ENCODE results near the gene ARHGEF7. TPM values are rescaled to one million over a fixed set of nuclear protein-coding genes. Genes with fewer than 3 reads are reported as not detected.
"Not testable (repeated sequence)": the region's sequence is repeated elsewhere in the genome, so short reads cannot be mapped to it uniquely, and the experiment has no call there.

Gene ARHGEF7
- total RNA-seq, 4 donors from 2014 or later = 42.8 to 125 (median 61.1) TPM

GRCh38 chr13:111252446-111253364 is 137.6 kb downstream of the ARHGEF7 start:
- no peak overlapping the region for H3K4me3 ChIP-seq (ENCODE audit: low read depth, poor library complexity, severe bottlenecking)
- intact Hi-C loops (cut with DNase I; ENCODE audit: low total_unique reads) = no loop called here
- DNase-seq (ENCODE audit: low spot score in 2 of 2) = no peak
- TF ChIP-seq, protein P1, sequence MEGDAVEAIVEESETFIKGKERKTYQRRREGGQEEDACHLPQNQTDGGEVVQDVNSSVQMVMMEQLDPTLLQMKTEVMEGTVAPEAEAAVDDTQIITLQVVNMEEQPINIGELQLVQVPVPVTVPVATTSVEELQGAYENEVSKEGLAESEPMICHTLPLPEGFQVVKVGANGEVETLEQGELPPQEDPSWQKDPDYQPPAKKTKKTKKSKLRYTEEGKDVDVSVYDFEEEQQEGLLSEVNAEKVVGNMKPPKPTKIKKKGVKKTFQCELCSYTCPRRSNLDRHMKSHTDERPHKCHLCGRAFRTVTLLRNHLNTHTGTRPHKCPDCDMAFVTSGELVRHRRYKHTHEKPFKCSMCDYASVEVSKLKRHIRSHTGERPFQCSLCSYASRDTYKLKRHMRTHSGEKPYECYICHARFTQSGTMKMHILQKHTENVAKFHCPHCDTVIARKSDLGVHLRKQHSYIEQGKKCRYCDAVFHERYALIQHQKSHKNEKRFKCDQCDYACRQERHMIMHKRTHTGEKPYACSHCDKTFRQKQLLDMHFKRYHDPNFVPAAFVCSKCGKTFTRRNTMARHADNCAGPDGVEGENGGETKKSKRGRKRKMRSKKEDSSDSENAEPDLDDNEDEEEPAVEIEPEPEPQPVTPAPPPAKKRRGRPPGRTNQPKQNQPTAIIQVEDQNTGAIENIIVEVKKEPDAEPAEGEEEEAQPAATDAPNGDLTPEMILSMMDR (IDR thresholded peaks at IDR 0.05) = no peak
- no peak for TF ChIP-seq POLR2A (IDR thresholded peaks at IDR 0.05)
- WGBS, 2 donors = 59 to 70% methylated on average over 6 of the region's 6 CpGs

DNA sequence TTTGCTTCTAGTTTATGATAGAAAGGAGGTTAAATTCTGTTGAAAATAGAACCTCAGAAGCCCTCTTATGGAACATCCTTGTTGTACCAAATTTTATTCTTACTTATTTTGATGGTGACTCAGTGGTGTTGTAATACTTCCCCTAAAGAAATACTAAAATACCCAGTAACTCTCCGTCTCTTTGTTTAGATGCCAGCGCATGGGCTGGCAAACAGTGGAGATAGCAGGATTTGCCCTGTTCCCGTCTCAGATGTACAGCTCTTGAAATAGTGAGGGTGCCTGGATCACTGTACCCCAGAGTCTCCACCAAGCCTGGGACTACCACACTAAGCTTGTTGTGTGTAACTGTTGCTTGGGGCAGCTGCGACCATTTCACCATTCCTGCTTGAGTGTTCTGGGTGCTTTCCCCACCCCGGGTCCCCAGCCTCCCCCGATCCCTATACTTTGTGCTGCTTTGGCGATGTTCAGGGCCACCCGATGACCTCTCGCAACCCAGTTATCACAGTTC is 138.3 kb downstream of the ARHGEF7 start:
- intact Hi-C loops (cut with DNase I; ENCODE audit: low total_unique reads) = no loop called here
- TF ChIP-seq, protein P1 (IDR thresholded peaks at IDR 0.05) = no peak
- no peak for TF ChIP-seq POLR2A (IDR thresholded peaks at IDR 0.05)
- DNase-seq (ENCODE audit: low spot score in 2 of 2) = no peak
- 95% methylated on average over 9 of the region's 9 CpGs for WGBS, 2 donors
- H3K4me3 ChIP-seq (ENCODE audit: low read depth, poor library complexity, severe bottlenecking) = no peak overlapping the region

- intact Hi-C loops (cut with DNase I; ENCODE audit: low total_unique reads) = no loop called here
- no peak overlapping the region for H3K4me3 ChIP-seq (ENCODE audit: low read depth, poor library complexity, severe bottlenecking)
- 87 to 94% methylated on average over 10 of the region's 10 CpGs for WGBS, 2 donors
- TF ChIP-seq POLR2A (IDR thresholded peaks at IDR 0.05) = no peak
- TF ChIP-seq, protein P1 (IDR thresholded peaks at IDR 0.05) = no peak
- DNase-seq (ENCODE audit: low spot score in 2 of 2) = no peak
These were observed 140.2 kb downstream of the ARHGEF7 start for GRCh38 chr13:111255228-111255790.

DNA sequence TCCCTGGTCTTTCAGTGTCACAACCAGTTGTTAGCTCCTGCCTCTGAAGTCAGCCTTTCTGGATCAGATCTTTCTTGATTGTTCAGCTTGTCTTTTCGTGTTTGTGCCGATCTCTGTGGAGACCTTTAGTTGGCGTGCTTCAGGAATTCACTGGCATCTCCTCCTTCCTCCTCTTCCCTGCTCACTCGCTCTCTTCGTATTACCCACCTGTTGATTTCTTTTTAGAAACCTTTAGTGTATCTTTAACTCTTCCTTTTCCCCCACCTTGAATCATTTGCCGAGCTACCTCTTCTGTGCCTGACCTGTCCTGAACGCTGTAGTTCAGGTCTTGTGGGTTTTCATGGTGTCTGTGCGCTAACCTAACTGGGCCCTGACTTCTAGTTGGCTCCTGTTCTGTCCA is 141.3 kb downstream of the ARHGEF7 start:
- TF ChIP-seq, protein P1 (IDR thresholded peaks at IDR 0.05) = no peak
- TF ChIP-seq POLR2A (IDR thresholded peaks at IDR 0.05) = no peak
- H3K4me3 ChIP-seq (ENCODE audit: low read depth, poor library complexity, severe bottlenecking) = no peak overlapping the region
- intact Hi-C loops (cut with DNase I; ENCODE audit: low total_unique reads) = no loop called here
- 92 to 96% methylated on average over 8 of the region's 8 CpGs for WGBS, 2 donors
- DNase-seq (ENCODE audit: low spot score in 2 of 2) = no peak

DNA sequence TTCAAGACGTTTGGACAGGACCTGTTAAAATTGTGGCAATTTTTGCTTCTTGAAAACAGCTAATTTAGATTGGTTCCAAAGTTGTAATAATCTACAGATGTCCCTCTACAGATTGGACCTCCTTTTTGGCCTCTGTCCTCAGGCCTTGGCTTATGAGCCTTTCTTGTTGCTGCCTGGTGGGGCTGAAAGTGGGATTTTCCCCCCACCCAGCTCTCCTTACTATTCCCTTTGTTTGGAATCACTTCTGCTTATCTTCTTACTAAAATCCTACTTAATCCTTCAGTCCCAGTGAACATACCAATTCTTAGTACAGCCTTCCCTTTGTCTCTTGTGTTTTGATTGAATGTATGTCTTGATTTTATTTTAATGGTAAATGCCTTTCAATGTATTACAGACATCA is 141.8 kb downstream of the ARHGEF7 start:
- H3K4me3 ChIP-seq (ENCODE audit: low read depth, poor library complexity, severe bottlenecking) = no peak overlapping the region
- intact Hi-C loops (cut with DNase I; ENCODE audit: low total_unique reads) = no loop called here
- 64 to 65% methylated on average over 1 of the region's 1 CpG for WGBS, 2 donors
- TF ChIP-seq POLR2A (IDR thresholded peaks at IDR 0.05) = no peak
- TF ChIP-seq, protein P1 (IDR thresholded peaks at IDR 0.05) = no peak
- DNase-seq (ENCODE audit: low spot score in 2 of 2) = no peak

DNA sequence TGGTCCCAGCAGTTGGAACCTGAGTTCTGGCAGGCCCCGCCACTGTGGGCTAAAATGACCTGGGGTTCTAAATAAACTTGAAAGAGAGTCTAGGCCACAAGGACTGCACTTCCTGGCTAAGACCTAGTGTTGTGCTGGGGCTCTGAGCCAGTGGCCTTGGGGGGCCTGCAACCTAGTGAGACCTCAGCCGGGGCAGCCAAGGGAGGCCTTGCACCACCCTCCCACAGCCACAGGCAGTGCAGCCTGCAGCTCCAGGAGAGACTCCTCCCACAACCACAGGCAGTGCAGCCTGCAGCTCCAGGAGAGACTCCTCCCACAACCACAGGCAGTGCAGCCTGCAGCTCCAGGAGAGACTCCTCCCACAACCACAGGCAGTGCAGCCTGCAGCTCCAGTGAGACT is 142.8 kb downstream of the ARHGEF7 start:
- H3K4me3 ChIP-seq (ENCODE audit: low read depth, poor library complexity, severe bottlenecking); intact Hi-C loops (cut with DNase I; ENCODE audit: low total_unique reads); DNase-seq (ENCODE audit: low spot score in 2 of 2): not testable (repeated sequence)
- 94 to 100% methylated on average over 2 of the region's 2 CpGs for WGBS, 2 donors

Data from lower leg skin (tissue), 4 donors.